GM23248 (cell line): Measurements from ENCODE around the gene GARIN1A.
"Not testable (repeated sequence)": the region's sequence is repeated elsewhere in the genome, so short reads cannot be mapped to it uniquely, and the experiment has no call there.

Source experiments
- EZH2 ChIP-seq: fragments of 200-600 bp; sonication (generic); IDR thresholded peaks from 2 replicates; pipeline ENCODE4 v1.6.1; 2018; ENCODE audit warnings: antibody characterized with exemption, mild to moderate bottlenecking; ENCODE audit not compliant: insufficient read depth, poor library complexity, severe bottlenecking
- EZH2phosphoT487 ChIP-seq: fragments of 200-600 bp; sonication (generic); IDR thresholded peaks from 2 replicates; pipeline ENCODE4 v1.6.1; 2018; ENCODE audit warnings: antibody characterized with exemption, moderate library complexity, mild to moderate bottlenecking, low read depth; ENCODE audit not compliant: insufficient read depth

GRCh38 chr7:128633915-128634314 lies 38.2 kb upstream of the GARIN1A start:
- not testable (repeated sequence) for TF ChIP-seq EZH2phosphoT487, EZH2
